ENCODE results near the gene C1QTNF1.

DNA sequence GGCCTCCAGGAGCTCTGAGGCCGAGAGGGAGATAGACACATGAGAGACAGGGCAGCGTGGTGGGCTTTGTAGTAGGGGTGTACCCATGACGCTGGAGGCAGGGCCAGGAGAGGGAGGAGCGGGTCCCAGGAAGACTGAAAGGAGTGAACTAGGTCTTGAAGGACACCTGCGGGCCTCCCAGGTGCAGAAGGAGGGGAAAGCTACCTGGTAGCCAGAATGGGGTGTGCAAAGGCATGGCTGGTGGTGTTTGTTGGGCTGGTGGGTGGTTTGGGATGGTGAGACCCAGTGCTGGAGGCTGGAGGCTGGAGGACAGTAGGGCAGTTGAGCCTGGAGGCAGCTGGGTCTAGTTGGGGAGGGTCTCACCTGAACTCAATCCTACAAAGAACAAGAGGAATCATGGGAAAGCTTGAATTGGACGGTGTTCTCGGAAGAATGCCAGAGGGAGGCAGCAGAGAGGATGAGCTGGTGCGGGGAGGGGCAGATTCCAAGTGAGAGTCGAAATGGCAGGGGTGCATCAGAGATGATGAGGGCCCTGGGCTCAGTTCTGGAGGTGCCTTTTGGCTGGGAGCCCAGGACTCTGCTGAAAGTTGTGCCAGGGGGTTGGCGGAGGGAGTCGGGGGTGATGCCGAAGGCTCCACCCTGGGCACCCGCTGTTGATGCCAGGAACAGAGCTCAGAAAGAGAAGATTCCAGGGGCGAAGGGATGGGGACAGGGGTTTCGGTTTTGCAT lies 21.2 kb downstream of the C1QTNF1 start:
- TF ChIP-seq, protein P1, sequence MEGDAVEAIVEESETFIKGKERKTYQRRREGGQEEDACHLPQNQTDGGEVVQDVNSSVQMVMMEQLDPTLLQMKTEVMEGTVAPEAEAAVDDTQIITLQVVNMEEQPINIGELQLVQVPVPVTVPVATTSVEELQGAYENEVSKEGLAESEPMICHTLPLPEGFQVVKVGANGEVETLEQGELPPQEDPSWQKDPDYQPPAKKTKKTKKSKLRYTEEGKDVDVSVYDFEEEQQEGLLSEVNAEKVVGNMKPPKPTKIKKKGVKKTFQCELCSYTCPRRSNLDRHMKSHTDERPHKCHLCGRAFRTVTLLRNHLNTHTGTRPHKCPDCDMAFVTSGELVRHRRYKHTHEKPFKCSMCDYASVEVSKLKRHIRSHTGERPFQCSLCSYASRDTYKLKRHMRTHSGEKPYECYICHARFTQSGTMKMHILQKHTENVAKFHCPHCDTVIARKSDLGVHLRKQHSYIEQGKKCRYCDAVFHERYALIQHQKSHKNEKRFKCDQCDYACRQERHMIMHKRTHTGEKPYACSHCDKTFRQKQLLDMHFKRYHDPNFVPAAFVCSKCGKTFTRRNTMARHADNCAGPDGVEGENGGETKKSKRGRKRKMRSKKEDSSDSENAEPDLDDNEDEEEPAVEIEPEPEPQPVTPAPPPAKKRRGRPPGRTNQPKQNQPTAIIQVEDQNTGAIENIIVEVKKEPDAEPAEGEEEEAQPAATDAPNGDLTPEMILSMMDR (IDR thresholded peaks at IDR 0.05), result no peak
- no peak for TF ChIP-seq POLR2A (IDR thresholded peaks at IDR 0.05)

All from thyroid gland (tissue), 4 donors.